ELR (cell line): ENCODE data around the gene POFUT2.

Experiments
- DNase-seq: peaks from one replicate; pipeline ENCODE4 v3.0.0-alpha.2; 2015; ENCODE audit warnings: low read depth

POFUT2 gene

DNA sequence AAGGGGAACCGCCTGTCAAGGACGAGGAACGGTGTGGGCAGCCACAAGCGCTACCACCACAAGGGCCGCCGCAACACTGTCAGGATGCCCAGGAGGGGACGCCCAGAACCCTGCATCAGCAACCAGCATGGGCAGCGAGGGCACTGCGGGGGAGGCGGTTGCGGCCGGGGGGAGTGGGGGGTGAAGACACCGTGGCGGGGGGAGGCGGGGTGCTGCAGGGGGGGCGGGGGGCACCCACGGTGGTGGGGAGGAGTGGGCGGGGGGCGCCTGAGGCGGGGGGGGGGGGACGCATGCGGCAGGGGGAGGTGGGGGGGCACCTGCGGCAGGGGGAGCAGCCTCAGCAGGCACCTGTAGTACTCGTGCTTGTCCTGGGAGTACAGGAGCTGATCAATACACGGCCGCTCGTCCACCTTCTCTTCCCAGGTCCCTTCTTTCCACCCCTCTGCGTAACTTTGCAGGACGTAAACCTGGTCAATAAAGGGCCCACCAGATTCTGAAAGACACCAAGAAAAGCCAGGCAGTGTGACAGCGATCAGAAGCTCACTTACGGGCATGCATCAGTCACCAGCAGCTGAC, 4.6 kb downstream of the POFUT2 start:
- no peak for DNase-seq

GRCh38 chr21:45282283-45283034, 5.2 kb downstream of the POFUT2 start:
- no peak for DNase-seq

GRCh38 chr21:45281411-45282282, 6.0 kb downstream of the POFUT2 start:
- no peak for DNase-seq

DNA sequence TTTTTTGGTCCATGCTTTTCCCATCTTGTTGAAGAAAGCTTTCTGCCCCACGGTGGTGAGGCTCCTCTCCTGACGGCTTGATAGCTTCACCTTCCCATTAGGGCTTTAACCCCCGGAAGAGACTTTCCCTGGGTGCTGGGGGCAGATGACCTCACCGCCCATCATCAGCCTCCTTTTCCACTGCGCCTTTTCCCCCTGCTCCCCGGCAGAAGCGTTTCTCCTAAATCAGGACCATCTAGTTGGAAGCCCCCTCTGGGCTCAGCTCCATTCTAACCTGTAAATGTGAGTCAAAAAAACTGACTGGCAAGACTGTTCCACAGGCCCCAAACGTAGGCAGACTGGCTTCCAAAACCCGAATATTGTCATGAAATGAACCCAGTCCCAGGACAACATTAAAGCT, 6.7 kb downstream of the POFUT2 start:
- DNase-seq: no peak

GRCh38 chr21:45280178-45280821, 7.4 kb downstream of the POFUT2 start:
- no peak for DNase-seq

- no peak for DNase-seq
Observed at GRCh38 chr21:45279446-45280177, 8.1 kb downstream of the POFUT2 start.

- no peak for DNase-seq
Observed at GRCh38 chr21:45278156-45278911, 9.4 kb downstream of the POFUT2 start.

- DNase-seq: no peak
Observed at GRCh38 chr21:45277101-45278045, 10.3 kb downstream of the POFUT2 start.

- no peak for DNase-seq
Observed at GRCh38 chr21:45276596-45276995, 11.1 kb downstream of the POFUT2 start.

GRCh38 chr21:45270306-45270821, 17.3 kb downstream of the POFUT2 start:
- DNase-seq: peak; percentile 30

DNA sequence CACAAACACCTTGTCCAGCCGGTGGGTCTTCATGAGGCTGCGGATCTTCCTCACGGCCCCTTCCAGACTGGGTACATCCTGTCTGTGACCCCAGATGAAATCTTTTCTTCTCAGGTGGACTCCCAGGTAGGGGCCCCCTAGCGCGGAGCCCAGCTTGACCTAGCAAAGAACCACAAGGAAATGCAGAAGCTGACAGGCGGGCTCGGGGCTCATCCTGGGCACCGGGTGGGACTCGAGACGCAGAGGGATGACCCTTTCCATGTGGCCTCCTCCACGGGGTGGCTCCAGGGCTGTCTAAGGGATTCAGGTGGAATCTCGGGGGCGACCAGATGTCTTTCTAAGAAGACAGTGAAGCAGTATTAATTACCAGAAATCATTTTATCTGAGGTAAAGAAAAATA, 17.8 kb downstream of the POFUT2 start:
- no peak for DNase-seq

DNA sequence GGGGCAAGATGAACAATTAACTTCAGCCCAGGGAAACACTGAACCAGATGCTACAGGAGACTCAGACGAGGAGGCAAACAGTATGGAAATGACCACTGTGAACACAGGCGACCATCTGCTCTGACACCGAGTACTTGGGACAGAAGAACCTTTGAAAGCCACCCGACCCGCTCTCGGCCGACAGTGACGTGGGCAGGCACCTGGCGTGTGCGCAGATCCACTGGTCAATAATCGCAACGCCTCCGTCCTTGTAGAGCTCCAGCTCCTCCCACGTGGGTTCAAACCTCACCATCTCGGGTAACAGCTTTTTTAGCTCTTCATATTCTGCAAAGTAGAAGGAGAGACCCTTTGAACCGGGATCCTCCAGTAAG, 20.3 kb downstream of the POFUT2 start:
- no peak for DNase-seq

DNA sequence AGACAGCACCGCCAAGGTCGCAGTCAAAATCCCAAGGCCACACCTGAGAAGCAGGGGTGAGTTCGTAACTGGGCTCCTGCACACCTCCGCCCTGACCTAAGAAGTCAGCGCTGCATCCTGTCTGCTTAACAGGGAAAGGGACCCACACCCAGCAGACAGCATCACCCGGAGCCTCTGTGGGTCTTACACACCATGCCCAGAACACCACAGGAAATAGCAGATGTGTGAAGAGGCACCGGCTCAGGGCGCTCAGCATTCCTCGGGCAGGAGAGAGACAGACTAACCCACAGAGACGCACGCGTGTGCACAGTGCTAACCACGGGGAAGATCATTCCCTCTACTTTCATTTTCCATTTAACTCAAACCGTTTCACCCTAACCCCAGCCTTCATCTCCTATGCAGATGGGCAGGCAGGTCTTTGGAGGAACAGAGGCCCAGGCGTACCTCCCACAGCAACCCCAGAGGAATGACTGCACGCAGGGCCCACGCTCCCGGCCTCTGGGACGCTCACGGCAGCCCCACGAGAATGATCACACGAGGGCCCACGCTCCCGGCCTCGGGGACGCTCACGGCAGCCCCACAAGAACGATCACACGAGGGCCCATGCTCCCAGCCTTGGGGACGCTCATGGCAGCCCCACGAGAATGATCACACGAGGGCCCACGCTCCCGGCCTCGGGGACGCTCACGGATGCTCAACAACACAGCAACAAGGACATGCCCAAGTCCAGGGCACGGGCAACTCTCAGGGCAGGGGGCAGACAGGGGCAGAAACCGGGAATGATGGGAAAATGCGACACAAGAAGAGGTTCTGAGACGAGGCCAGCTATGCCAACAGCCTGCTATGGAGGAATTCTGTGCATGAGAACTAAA, 20.9 kb downstream of the POFUT2 start:
- peak; percentile 27 for DNase-seq

DNA sequence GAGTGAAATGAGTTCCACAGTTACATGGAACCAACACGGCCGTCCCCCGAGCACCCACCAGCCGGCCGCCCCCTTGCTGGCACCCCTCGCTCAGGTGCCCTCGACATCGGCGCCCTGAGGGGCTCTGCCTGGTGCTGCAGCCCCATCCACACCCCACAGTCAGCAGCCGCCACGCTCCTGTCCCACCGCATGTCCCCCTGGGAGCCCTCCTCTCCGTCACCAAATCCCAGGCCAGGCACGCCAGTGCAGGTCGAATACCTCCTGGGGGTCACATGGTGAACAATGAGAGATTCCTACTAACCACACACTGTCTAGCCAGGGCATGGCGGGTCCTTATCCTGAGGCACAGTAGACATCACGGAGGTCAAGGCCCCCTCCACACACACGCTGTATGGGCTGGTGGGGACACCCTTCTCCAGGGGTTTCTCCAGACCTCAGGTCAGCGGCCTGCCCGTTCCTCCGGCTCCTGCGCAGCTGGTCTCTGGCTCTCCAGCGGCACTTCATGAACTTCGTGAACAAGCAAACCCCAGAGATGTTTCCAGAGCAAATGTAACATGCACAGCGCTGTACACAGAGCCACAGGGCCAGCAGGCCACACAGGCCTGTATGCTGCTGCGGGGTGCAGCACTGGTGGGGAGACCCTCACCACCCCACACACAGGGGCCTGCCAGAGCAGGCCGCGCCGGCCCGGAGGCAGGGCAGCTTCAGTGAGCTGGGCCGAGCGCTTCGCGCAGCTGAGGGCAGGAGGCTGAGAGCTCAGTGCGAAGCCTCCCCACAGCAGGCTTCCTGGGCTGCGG, 21.8 kb downstream of the POFUT2 start:
- DNase-seq: no peak

GRCh38 chr21:45264912-45265515, 22.7 kb downstream of the POFUT2 start:
- no peak for DNase-seq

DNA sequence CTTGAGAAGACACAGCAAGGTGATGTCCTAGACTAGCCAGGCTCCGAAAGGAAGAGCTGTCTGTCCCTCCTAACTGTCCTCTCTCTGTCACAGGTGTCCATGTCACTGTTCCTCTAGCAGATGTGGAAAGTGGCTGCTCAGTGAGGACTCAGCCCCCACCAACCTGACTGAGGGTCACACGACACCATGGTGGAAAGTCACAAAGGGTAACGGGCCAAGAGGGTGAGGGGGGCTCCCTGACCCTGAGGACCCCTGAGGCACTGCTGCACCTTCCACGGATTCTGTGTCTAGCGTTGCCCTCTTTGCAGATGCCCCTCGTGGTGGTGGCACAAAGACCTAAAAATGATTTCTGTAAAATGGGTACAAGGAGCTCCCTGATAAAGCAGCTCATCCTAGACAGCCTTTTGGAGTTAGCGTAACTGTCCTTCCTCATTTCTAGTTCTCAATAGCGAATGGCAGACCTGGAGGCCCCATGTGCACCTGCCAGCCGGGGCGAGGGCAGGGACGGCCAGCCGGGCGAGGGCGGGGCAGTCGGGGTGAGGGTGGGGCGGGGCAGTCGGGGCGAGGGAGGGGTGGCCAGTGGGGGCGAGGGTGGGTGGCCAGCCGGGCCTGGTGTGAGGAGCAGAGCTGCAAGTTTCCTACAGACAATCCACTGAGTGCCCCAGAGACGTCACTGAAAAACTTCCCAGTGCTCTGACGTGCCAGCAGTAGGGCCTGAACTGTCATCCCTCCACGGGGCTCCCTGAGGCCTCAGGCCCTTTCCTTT, 23.4 kb downstream of the POFUT2 start:
- DNase-seq: no peak

DNA sequence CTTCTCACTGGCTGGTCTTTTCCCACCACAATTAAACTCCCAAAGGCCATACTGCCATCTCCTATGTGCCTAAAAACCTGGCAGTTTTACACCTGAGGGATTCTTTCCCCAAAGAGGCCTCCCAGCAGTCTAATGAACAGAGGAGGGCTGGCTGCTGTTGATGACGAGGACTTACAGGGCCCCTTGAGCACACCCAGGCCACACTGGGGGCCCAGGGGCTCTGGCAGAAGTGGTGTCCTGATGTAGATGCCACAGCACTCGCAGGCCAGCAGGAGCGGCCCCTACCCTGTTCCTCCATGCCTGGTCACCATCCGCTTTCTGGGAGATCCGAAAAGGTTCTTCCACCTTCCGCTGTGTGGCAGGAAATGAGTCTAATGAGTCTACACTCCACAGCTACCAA, 24.2 kb downstream of the POFUT2 start:
- no peak for DNase-seq
